AG10803 (cell line): Measurements from ENCODE around the gene NPRL2.

ENCODE experiments used
- DNase-seq: peaks from one replicate; pipeline ENCODE4 v3.0.0; 2010; ENCODE audit warnings: low read depth
- H3K4me3 ChIP-seq: 2 replicates; pipeline ENCODE4 v1.5.1; 2011; ENCODE audit warnings: mild to moderate bottlenecking, low read length, control low read depth
- TF ChIP-seq, protein P1 (sequence below): conservative IDR thresholded peaks from 2 replicates; pipeline ENCODE4 v1.5.1; 2011; ENCODE audit warnings: mild to moderate bottlenecking, low read length, control low read depth, inconsistent platforms

Gene NPRL2

DNA sequence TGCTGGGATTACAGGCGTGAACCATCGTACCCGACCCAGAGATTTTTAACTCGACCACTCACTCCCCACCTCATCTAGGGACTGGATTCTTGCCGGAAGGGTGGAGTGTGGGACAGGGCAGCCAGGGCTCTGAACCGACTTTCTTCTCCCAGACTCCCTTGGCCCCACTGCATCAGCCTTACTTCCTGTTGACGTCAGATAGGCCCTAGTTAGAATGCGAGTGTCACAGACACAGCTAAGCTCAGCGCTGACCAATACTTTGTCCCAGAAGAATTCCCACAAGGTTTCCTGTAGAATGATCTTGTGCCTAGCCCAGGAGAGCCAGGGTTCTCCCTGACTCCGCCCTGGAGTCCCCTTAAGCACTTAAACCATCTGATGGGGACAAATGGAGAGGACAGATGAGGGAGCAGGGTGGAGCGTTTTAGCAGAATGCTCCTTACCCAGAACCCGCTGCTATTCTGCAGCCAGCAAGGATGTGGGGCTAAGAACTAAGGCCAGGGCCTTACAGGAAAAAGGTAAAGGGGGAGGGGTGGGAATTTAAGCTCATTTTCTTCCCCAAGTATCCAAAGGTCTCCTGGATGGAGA lies 16.7 kb downstream of the NPRL2 start:
- TF ChIP-seq, protein P1, sequence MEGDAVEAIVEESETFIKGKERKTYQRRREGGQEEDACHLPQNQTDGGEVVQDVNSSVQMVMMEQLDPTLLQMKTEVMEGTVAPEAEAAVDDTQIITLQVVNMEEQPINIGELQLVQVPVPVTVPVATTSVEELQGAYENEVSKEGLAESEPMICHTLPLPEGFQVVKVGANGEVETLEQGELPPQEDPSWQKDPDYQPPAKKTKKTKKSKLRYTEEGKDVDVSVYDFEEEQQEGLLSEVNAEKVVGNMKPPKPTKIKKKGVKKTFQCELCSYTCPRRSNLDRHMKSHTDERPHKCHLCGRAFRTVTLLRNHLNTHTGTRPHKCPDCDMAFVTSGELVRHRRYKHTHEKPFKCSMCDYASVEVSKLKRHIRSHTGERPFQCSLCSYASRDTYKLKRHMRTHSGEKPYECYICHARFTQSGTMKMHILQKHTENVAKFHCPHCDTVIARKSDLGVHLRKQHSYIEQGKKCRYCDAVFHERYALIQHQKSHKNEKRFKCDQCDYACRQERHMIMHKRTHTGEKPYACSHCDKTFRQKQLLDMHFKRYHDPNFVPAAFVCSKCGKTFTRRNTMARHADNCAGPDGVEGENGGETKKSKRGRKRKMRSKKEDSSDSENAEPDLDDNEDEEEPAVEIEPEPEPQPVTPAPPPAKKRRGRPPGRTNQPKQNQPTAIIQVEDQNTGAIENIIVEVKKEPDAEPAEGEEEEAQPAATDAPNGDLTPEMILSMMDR, result no peak
- peak; percentile 74 for DNase-seq
- H3K4me3 ChIP-seq, result no peak overlapping the region; the same call in 1 of the 2 replicates

- no peak for DNase-seq
- H3K4me3 ChIP-seq, result no peak overlapping the region
- TF ChIP-seq, protein P1, result no peak
These were observed 19.1 kb downstream of the NPRL2 start for GRCh38 chr3:50331364-50331907.

GRCh38 chr3:50330330-50330729 lies 20.2 kb downstream of the NPRL2 start:
- H3K4me3 ChIP-seq, result no peak overlapping the region
- TF ChIP-seq, protein P1, result no peak
- DNase-seq, result no peak

- DNase-seq, result peak; percentile 94
- H3K4me3 ChIP-seq, result peak within 1 kb of the TSS; percentile 80
- TF ChIP-seq, protein P1, result no peak
These were observed 22.5 kb downstream of the NPRL2 start, which contains the start of gene TUSC2 for GRCh38 chr3:50327943-50328691. Gene TUSC2, minus strand, starts transcription at chr3:50328223. Its CDS starts 124 bp downstream, at chr3:50328099.

DNA sequence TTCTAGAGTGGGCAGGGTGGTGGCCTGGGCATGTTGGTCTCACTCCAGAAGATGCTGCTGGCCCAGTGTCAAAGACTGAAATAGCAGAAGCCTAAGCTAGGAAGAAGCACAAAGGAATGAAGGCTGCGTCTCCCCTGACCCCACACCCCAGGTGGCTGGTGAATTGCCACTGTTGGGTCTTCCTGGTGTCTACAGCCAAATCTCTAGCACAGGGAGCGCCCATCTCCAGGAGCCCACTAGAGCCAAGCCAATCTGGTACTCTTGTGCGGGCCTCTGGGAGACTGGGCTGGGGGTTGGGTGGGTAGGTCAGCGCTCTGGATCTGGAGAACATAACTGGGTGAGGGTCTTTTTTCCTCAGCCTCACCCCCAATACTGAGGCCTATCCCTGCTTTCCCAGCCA lies 23.4 kb downstream of the NPRL2 start:
- TF ChIP-seq, protein P1, result no peak
- peak overlapping the region; percentile 80 for H3K4me3 ChIP-seq
- no peak for DNase-seq

DNA sequence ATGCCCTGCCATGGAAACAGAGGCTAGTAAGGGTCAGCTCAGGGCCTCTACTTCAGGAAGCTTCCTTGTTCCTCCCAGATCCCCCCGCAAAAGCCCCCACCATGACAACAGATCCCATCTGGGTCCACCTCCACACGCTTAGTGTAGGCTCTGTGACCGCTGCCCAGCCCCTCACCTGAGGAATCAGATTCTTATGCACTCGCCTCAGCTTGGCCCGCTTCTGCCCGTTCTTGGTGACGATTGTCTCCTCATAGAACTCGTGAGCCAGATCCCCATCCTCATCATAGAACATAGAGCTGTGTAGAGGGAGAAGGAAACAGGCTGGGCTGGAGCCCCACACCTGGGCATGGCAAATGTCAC lies 24.4 kb downstream of the NPRL2 start:
- DNase-seq, result no peak
- TF ChIP-seq, protein P1, result no peak
- H3K4me3 ChIP-seq, result no peak overlapping the region
